Posterior cingulate gyrus (tissue), 11 donors: ENCODE results near the gene RAB8B.

Experiments
- DNase-seq, 10 donors: peaks; one replicate each; pipeline versions ENCODE4 v3.0.0 to v3.0.0-alpha.2; 2020 to 2021; ENCODE audit warnings: mixed read lengths in 3 of 10
- intact Hi-C: fragments of 100-400 bp; cut with DNase I; formaldehyde crosslinking; loops from one replicate; pipeline ENCODE4 v1.15.1; 2023

The RAB8B gene

DNA sequence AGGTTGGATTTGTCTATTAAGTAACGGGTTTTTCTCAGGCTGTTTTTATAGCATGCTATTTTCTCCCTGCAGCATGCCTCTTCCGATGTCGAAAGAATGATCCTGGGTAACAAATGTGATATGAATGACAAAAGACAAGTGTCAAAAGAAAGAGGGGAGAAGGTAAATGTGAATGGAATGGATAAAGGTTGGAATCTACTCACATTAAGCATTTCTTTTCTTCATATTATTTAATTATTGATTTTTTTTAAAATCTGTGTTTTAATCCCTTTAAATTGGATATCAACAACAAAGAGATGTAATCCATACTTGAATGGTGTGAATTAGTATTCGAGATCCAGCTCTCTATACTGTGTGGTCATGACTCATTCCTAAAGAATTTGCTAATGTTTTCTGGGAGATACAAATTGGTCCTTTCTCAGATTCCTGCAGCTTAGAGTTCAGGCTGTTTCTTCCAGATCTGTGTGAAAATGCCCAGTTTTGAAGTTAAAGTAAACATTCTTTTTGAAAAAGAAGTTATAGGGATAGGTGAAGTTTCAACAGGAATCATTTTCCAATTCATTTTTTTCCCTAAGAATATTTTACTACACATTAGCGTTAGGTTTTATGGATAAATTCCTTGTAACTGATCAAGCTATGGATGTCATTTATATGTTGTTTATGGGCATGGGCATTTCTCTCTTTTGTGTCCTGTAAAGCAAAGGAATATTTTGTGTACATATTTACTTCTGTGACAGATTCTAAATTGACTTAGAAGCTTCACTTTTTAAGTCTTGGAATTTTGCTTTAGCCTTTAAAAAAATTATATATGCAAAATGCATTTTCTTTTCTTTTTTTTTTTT lies 67.2 kb downstream of the RAB8B start:
- no peak for DNase-seq
- intact Hi-C loops = no loop called here

DNA sequence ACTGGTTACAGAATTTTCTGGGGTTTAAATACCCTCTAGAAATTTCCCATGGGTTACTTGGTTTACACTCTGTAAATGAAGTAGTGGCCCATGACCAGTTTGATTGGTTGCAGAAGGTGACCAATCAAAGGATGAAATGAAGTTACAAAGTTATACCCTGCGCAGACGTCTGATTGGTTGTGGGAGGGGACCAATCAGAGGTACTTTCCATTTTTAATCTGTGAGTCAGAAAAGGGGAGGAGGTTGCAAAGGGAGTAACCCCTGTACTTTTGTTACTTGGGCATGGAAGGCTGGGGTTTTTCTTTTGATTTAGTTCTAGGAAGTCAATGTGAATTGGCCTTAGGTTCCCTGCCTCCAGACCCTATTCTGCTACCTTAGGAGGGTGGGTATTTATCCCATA lies 69.3 kb downstream of the RAB8B start:
- intact Hi-C loops = no loop called here
- DNase-seq = no peak

DNA sequence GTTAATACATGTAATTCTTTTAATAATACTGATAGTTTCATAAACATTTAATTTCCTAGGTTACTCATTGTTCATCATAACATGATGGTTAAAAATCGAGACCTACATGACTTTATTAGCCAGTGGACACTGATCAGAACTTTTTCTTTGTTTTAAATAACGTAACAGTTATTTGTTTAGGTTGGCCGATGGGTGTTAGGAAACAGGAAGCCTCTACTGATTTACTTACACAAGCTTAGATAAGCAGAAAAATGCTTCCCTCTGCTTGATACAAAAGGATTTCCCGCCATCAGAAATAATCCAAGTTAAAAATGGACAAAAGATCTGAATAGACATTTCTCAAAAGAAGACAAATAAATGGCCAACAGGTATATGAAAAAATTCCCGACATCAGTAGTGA lies 71.4 kb downstream of the RAB8B start:
- intact Hi-C loops = no loop called here
- no peak for DNase-seq

DNA sequence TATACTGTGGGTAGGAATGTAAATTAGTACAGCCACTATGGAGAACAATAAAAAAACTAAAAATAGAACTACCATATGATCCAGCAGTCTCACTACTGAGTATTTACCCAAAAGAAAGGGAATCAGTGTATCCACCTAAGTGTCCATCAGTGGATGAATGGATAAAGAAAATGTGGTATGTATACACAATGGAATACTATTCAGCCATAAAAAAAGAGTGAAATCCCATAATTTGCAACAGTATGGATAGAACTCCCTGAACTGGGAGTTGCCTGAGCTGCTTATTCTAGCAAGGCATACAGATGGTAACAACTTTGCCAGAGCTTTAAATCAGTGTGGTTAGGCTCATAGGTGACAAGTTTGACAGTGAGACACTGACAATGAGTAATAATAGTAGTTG lies 71.9 kb downstream of the RAB8B start:
- intact Hi-C loops = no loop called here
- DNase-seq = no peak

DNA sequence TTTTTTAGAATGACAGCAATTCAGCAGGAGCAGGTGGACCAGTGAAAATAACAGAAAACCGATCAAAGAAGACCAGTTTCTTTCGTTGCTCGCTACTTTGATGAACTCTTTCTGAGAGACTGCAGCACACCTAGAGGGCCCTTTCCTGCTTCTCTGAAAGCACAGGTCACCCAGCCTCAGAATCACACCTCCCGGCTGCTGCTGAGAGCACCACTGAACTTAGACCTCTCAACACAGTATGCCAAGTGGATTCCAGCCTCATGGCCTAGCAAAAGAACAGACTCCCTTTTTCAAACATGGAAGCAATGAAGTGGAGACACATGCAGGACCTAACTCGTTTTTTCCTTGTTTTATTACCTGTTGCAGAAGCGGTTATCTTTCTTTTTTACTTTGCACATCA lies 74.1 kb downstream of the RAB8B start:
- intact Hi-C loops = no loop called here
- DNase-seq = no peak

DNA sequence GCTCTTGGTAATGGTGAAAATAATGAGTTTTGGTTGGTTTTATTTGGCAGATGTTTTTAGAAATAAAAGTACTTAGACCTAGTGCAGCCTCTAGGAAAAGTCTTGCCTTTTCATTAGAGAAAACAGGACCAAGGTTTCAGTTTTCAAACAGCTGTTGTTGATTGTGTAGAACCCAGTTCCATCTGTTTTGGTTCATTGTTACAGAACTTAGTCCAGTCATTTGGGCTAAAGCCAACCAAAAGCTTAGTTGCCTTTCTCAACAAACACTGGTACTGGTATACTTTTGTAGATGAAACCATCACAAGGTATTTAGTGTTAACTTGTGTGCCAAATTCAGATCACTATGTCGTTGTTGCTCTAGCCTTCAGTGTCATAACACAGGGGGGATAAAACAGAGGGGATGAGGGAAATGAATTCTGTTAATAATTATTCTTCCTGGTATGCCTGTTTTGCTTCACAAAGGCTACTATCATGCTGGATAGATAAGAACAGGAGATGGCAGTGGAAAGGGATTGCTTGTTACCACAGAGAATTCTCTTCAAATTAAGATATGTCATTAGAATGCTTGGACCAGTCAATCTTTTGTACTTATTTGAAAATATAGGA lies 75.4 kb downstream of the RAB8B start:
- DNase-seq = no peak
- intact Hi-C loops = no loop called here

DNA sequence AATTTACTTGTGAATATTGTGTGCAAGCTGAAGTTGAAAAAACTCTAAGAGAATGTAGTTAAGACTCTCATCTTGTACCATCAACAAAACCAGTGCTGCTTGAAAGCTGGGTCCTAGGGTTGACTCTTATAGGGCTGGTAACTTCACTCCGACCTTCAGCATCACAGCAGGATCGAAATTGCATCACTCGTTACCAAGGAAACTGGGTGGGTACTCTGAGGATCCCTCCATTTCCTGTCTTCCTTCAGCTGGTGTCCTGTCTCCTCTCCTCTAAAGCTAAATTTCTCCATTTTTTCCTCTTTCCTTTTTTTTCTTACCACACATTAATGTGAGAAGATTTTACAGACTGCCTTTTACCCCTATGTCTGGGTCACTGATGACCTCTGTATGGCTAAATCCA lies 85.0 kb downstream of the RAB8B start:
- intact Hi-C loops = loop anchor here (10.0 kb wide), 1 partner anchor 150 kb away; the partner anchor contains the start of gene LACTB
- DNase-seq = no peak

DNA sequence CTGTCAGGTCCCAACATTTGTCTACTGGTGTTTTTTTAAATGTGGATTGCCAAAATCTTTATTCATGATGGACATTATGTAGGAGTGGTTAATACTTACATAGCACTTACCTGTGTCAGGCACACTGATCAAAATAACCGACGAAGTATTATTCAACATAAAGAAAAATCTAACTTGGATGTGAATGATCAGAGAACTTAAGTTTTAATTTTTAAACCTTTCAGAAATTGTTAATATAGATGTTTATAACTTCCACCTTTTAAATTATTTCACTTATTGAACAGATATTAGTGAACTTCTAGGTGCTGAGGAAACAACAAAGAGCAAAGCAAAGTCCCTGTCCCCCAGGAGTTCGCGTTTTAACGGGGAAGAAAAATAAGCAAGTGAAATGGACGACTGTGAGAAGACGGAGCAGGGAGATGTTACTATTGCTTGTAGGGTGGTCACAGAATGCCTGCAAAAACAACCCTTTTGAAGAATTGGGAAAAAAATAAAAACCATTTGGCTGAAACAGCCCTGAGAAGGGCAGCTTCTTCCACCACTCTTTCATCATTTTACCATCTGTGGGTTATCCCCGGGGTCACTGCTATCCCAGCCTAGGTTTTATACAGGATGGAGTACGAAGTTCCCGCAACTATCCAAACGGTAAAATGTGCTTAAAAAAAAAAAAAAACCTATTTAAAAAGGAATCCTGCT lies 87.1 kb downstream of the RAB8B start:
- intact Hi-C loops = loop anchor here (2.0 to 10.0 kb wide), 3 partner anchors 88 to 152 kb away; partner anchors contain the start of genes LACTB, RAB8B and RPS27L
- DNase-seq = no peak

DNA sequence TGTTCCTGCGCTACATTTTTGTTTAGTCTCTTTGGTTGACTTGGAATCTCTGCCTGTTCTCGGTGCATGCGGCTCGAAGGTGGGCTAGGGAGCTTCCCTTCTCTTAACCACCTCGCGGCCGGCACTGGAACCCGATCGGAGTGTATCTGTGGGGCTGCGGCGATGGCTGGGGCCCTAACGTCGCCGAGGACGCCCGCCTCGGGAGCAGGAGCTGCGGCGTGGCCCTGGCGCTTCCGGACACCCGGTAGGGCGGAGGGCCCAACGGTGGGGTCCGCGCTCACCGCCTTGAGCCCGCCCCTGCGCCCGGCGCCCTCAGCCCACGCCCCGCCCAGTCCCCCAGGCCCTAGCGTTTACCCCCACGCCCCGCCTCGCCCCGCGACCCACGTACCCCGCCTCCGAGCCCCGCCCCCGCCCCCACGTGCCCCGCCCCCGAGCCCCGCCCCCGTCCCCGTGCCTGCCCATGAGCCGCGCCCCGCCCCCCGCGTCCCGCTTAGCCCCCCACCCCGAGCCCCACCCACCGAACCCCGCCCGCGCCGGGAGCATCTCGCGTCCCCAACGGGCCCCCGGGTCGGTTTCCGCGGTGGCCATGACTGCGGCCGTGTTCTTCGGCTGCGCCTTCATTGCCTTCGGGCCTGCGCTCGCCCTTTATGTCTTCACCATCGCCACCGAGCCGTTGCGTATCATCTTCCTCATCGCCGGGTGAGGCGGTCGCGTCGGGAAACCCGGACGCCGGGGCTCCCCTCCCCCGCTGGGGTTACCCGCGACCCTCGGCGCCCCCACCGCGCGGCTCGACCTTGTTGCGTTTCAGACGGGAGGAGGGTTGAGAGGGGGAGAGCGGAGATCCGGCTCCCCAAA lies 87.9 kb downstream of the RAB8B start, which contains the start of gene APH1B:
Gene APH1B (plus strand): TSS at position 568 of the 855 bp plus-strand sequence. CDS start 19 bp downstream, at position 587.
- intact Hi-C loops = loop anchor here (2.0 to 10.0 kb wide), 3 partner anchors 88 to 152 kb away; partner anchors contain the start of genes LACTB, RAB8B and RPS27L
- peak; percentile 60 to 96 (median 72) for DNase-seq

DNA sequence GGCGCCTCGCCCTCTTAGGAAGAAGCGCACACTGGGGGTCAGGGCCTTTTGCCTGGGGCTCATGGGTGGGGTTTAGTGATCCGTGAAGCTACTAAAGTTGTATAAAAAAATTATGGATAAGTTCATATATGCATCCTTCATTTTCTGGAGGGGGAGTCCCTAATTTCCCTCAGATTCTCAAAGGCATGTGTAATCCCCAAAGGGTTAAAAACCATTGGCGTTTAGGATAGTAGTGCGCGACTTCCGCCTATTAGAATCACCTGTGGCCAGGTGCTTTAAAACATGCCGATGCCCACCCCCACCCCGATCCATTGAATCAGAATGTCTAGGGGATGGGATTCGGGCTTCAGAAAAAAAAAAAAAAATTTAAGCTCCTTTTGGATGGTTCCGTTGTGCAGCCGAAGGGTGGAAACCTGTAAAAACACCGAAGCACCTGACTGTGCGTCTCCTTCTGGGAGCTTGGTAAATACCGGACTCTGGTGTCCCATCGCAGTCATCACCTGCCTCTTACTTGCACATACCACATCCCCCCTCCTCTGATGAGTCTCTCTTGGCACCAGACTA lies 88.6 kb downstream of the RAB8B start:
- intact Hi-C loops = loop anchor here (2.0 to 10.0 kb wide), 3 partner anchors 89 to 153 kb away; partner anchors contain the start of genes LACTB, RAB8B and RPS27L
- peak in 1 of 10 donors; percentile 6 for DNase-seq

DNA sequence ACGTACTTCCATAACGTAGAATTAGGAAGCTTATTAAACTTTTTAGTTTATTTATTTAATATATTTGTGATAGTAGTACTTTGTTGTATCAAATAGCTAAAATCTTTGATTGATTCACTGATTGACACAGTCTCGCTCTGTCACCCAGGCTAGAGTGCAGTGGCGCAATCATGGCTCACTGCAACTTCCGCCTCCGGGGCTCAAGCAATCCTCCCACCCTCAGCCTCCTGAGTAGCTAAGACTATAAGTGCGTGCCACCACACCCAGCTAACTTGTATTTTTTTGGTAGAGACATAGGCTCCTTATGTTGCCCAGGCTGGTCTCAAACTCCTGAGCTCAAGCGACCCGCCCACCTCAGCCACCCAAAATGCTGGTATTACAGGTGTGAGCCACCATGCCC lies 93.7 kb downstream of the RAB8B start:
- no peak for DNase-seq
- intact Hi-C loops = loop anchor here (10.0 kb wide), 1 partner anchor 322 kb away; no protein-coding TSS in a partner anchor

DNA sequence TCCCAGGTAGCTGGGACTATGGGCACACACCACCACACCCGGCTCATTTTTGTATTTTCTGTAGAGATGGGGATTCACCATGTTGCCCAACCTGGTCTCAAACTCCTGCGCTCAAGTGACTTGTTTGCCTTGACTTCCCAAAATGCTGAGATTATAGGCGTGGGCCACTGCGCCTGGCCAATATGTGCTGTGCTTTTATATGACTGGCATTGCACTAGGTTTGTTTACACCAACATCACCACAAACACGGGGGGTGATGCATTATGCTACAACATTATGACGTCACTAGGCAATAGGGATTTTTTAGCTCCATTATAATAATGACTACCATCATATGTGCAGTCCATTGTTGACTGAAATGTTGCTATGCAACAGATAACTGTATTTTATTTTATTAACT lies 94.9 kb downstream of the RAB8B start:
- intact Hi-C loops = loop anchor here (10.0 kb wide), 1 partner anchor 320 kb away; no protein-coding TSS in a partner anchor
- no peak for DNase-seq

DNA sequence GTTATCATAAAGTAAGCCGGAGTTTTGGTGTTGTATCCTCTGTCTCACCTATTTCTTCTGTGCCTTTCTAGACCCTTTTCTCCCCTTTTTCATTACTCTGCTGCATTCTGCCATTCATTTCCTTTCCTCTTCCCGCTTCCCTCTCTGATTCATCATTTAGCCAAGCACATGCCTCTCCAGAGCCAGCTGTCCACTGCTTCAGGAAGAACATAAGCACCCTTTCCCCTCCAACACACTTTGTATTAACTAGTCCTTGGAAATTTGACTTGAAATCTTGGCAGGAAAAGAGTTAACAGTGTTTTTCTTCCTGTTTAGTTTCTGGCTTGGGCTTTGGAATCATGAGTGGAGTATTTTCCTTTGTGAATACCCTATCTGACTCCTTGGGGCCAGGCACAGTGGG lies 97.7 kb downstream of the RAB8B start:
- no peak for DNase-seq
- intact Hi-C loops = loop anchor here (5.0 to 10.0 kb wide), 2 partner anchors 175 to 318 kb away; no protein-coding TSS in a partner anchor

DNA sequence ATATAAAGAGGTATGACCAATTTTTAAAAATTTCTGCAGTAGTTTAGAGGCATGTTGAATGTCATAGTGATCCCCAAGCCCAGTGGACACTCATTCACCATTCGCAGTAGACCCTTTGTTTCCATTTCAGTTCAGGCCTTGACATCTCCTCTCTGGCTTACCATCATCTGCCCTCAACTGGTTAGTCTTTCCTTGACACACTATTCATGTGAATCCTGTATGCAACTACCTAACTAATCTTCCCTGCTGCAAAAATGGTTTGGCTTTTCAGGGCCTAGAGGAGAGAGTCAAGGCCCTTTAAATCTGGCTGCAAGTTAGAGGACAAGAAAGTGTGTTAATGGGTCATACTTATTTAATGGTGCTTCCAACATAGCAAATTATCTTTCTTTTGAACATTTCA lies 98.9 kb downstream of the RAB8B start:
- intact Hi-C loops = loop anchor here (1.0 to 10.0 kb wide), 3 partner anchors 114 to 316 kb away; no protein-coding TSS in a partner anchor

DNA sequence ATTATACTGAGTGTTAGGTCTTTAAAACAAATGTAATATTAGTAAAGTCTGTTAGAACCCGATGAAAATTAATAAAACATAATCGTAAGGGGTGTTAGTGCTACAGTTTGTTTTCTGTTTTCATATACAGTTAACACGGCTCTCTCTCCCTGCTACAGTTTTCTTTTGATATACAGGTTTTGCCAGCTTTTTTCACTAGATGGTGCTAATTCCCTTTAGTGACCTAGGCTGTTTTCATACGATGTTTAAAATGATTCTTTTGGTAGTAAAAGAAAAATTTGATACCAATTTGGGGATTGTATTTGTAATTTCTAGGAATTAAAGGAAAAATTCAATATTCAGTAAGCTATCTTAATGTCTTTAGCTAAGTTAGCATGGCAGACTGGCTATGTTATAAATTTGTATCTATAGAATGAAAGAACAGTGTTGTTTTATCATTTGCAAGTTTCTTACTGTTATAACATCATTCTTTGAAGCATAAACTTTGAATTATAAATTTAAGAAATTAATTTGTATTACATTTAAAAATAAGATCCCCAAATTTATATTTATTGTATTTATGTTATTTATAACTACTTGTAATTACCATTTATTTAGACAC lies 99.5 kb downstream of the RAB8B start:
- DNase-seq = no peak
- intact Hi-C loops = loop anchor here (1.0 to 10.0 kb wide), 3 partner anchors 113 to 316 kb away; no protein-coding TSS in a partner anchor

More for the DNA sequence above, 98.9 kb downstream of the RAB8B start:
- DNase-seq = no peak

DNA sequence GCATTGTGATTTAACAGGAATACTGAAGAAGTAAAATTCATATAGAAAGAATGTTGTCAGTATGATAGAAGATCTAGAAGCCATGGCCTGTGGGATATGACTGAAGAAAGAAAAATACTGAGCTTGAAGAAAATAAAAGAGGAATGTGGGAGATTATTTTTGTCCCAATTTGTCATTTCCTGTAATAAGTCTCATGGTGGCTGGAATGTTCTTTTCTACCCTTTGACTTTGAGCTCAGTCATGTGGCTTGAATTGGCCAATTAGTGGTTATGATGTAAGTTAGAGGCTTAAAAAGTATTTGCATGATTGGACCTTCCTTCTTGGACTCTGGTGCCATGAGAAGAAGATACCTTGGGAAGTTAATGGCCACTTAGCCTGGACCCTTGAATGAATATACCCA lies 102.1 kb downstream of the RAB8B start:
- no peak for DNase-seq
- intact Hi-C loops = no loop called here

DNA sequence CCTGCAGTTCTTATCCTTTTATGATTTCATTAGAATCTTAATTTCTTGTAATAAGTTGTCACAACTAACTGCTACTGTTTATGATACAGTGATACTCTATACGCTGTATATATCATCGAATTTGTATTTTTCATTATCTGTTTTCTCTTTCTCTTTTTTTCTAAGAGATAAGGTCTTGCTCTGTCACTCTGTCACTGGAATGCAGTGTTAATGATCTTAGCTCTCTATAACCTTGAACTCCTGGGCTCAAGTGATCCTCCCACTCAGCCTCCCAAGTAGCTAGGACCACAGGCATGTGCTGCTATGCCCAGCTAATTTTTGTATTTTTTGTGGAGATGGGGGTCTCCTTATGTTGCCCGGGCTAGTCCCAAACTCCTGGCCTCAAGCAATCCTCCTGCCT lies 102.8 kb downstream of the RAB8B start:
- intact Hi-C loops = no loop called here
- no peak for DNase-seq

DNA sequence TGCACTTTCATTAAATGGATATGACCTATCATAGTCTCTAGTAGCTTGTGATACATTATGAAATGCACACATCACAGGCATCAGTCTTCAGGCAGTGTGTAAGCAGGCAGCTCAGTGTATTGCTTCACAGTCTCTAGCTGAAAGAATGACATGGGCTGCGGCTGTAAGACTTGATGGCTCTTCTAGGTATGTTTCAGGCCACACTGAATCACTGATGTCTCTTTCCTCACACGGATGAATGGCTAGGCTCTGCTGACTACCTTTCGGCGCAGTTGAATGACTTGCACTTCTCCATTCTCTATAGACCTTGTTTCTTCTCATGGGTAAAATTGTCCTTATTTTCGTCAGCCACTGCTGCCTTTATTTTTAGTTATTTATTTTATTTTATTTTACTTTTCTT lies 103.4 kb downstream of the RAB8B start:
- intact Hi-C loops = no loop called here

DNA sequence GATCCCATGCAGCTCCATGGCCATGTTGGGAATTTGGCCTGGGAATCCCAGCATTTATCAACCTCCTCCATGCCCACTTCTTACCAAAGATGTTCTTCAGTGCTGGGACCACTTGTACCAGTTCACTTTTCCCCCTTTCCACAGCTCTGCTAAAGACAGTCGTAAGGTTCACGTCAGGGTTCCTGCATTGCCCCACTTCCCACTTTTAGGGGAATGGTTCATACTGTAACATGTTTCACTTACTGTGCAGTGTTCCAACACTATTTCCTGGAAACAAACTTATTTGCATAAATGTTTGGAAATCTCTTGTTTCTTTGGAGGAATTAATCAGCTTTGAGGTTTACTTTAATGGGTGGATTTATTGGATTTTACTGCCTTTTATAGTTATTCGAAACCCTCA lies 105.0 kb downstream of the RAB8B start:
- DNase-seq = no peak
- intact Hi-C loops = no loop called here

More for the DNA sequence above, 103.4 kb downstream of the RAB8B start:
- DNase-seq = no peak
